DND-41 (cell line): ENCODE measurements around the gene SLC25A43.
"Not testable (repeated sequence)": the region's sequence is repeated elsewhere in the genome, so short reads cannot be mapped to it uniquely, and the experiment has no call there.

Experiments
- ATAC-seq: fragments of 200-7000 bp; cut with Tn5 transposase; 3 replicates; pipeline ENCODE4 v1.9.1; 2021; ENCODE audit warnings: low read depth; ENCODE audit not compliant: insufficient read depth
- DNase-seq: peaks from one replicate; pipeline ENCODE4 v3.0.0-alpha.2; 2020
- H2AFZ ChIP-seq: 2 replicates; pipeline ENCODE4 v1.6.0; 2012; ENCODE audit warnings: low read depth, low read length
- H3K27ac ChIP-seq: 2 replicates; pipeline ENCODE4 v1.5.1; 2012; ENCODE audit warnings: low read length, inconsistent platforms
- H3K27me3 ChIP-seq: fragments of 200-600 bp; sonication (generic); 2 replicates; pipeline ENCODE4 v1.6.0; 2012; ENCODE audit warnings: low read length, mild to moderate bottlenecking, inconsistent platforms; ENCODE audit not compliant: insufficient read depth, poor library complexity
- H3K36me3 ChIP-seq: 2 replicates; pipeline ENCODE4 v1.5.1; 2012; ENCODE audit warnings: low read length, inconsistent platforms; ENCODE audit not compliant: insufficient read depth
- H3K4me1 ChIP-seq: 2 replicates; pipeline ENCODE4 v1.5.1; 2012; ENCODE audit warnings: mild to moderate bottlenecking, low read length; ENCODE audit not compliant: insufficient read depth
- H3K4me2 ChIP-seq: 2 replicates; pipeline ENCODE4 v1.6.0; 2012; ENCODE audit warnings: mild to moderate bottlenecking, moderate library complexity, low read length, inconsistent platforms; ENCODE audit not compliant: insufficient read depth
- H3K4me3 ChIP-seq, 2 experiments: fragments of 200-600 bp in 1 of 2; shearing (Covaris generic) in 1 of 2; 2 replicates each; pipeline ENCODE4 v1.5.1; 2012 to 2016; ENCODE audit warnings: inconsistent platforms in 2 of 2, low read length in 2 of 2, mild to moderate bottlenecking in 2 of 2, low read depth in 1 of 2, moderate library complexity in 1 of 2
- H3K79me2 ChIP-seq: 2 replicates; pipeline ENCODE4 v1.6.0; 2012; ENCODE audit warnings: low read length, inconsistent platforms; ENCODE audit not compliant: insufficient read depth
- H3K9ac ChIP-seq: 2 replicates; pipeline ENCODE4 v1.6.0; 2012; ENCODE audit warnings: low read depth, mild to moderate bottlenecking, inconsistent platforms, low read length, moderate library complexity
- H3K9me3 ChIP-seq: 2 replicates; pipeline ENCODE4 v1.5.1; 2012; ENCODE audit warnings: low read length, moderate library complexity, mild to moderate bottlenecking, inconsistent platforms; ENCODE audit not compliant: insufficient read depth, severe bottlenecking
- H4K20me1 ChIP-seq: 2 replicates; pipeline ENCODE4 v1.6.0; 2012; ENCODE audit warnings: low read length; ENCODE audit not compliant: insufficient read depth
- CTCF ChIP-seq: IDR thresholded peaks from 2 replicates; pipeline ENCODE4 v1.5.1; 2012; ENCODE audit warnings: borderline replicate concordance, low read length, moderate library complexity, mild to moderate bottlenecking; ENCODE audit not compliant: poor library complexity, severe bottlenecking; ENCODE audit errors: extremely low read depth
- EZH2 ChIP-seq: IDR thresholded peaks from 3 replicates; pipeline ENCODE4 v1.6.1; 2012; ENCODE audit warnings: borderline replicate concordance, low read depth, mild to moderate bottlenecking, moderate library complexity, low read length, inconsistent platforms; ENCODE audit not compliant: severe bottlenecking

The SLC25A43 gene

GRCh38 chrX:119363391-119363790 is 35.7 kb upstream of the SLC25A43 start:
- TF ChIP-seq CTCF (no peak), EZH2 (no peak)
- Histone ChIP-seq H2AFZ (no peak overlapping the region), H3K27ac (no peak overlapping the region), H3K9ac (no peak overlapping the region), H3K79me2 (no peaks in the 10 kb centered on the region), H3K4me2 (no peak overlapping the region), H3K4me3 (no peak overlapping the region), H4K20me1 (no peaks in the 10 kb centered on the region), H3K4me1 (no peaks in the 10 kb centered on the region), H3K36me3 (no peaks in the 10 kb centered on the region), H3K27me3 (no peaks in the 10 kb centered on the region), H3K9me3 (no peaks in the 10 kb centered on the region)
- ATAC-seq (no peak), DNase-seq (no peak)

DNA sequence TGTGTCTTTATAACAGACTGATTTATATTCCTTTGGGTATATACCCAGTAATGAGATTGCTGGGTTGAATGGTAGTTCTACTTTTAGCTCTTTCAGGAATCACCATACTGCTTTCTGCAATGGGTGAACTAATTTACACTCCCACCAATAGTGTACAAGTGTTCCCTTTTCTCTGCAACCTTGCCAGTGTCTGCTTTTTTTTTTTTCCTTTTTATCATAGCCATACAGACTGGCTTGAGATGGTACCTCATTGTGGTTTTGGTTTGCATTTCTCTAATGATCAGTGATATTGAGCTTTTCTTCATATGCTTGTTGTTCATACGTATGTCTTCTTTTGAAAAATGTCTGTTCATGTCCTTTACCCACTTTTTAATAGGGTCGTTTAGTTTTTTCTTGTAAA is 27.3 kb upstream of the SLC25A43 start:
- ATAC-seq, H2AFZ ChIP-seq, H3K36me3 ChIP-seq: not testable (repeated sequence)

GRCh38 chrX:119374736-119375135 is 24.4 kb upstream of the SLC25A43 start:
- ATAC-seq (no peak), DNase-seq (no peak)
- no peak overlapping the region for H3K9ac ChIP-seq
- H3K4me1 ChIP-seq = no peaks in the 10 kb centered on the region
- TF ChIP-seq CTCF = no peak
- TF ChIP-seq EZH2 = no peak
- H3K27me3 ChIP-seq = no peaks in the 10 kb centered on the region
- no peak overlapping the region for H3K4me2 ChIP-seq
- no peak overlapping the region for H2AFZ ChIP-seq
- H3K36me3 ChIP-seq = no peaks in the 10 kb centered on the region
- H3K9me3 ChIP-seq = no peaks in the 10 kb centered on the region
- no peak overlapping the region for H3K27ac ChIP-seq
- no peaks in the 10 kb centered on the region for H4K20me1 ChIP-seq
- H3K79me2 ChIP-seq = no peaks in the 10 kb centered on the region
- no peak overlapping the region for H3K4me3 ChIP-seq

More for the DNA sequence above, 27.3 kb upstream of the SLC25A43 start:
- H3K4me3 ChIP-seq, H3K9me3 ChIP-seq, H3K79me2 ChIP-seq, H3K4me1 ChIP-seq, H3K27ac ChIP-seq, DNase-seq, H4K20me1 ChIP-seq, H3K4me2 ChIP-seq, H3K27me3 ChIP-seq, H3K9ac ChIP-seq: not testable (repeated sequence)

GRCh38 chrX:119375561-119375960 is 23.6 kb upstream of the SLC25A43 start:
- no peaks in the 10 kb centered on the region for H3K79me2 ChIP-seq
- H3K27me3 ChIP-seq = no peaks in the 10 kb centered on the region
- no peak overlapping the region for H3K4me3 ChIP-seq
- H2AFZ ChIP-seq = no peak overlapping the region
- no peak for TF ChIP-seq CTCF
- TF ChIP-seq EZH2 = no peak
- H3K9ac ChIP-seq = no peak overlapping the region
- no peaks in the 10 kb centered on the region for H4K20me1 ChIP-seq
- H3K27ac ChIP-seq = no peak overlapping the region
- H3K4me1 ChIP-seq = no peaks in the 10 kb centered on the region
- no peak for DNase-seq
- ATAC-seq = no peak
- no peaks in the 10 kb centered on the region for H3K36me3 ChIP-seq
- no peak overlapping the region for H3K4me2 ChIP-seq
- no peaks in the 10 kb centered on the region for H3K9me3 ChIP-seq
